ENCODE results near the gene TREX2.

DNA sequence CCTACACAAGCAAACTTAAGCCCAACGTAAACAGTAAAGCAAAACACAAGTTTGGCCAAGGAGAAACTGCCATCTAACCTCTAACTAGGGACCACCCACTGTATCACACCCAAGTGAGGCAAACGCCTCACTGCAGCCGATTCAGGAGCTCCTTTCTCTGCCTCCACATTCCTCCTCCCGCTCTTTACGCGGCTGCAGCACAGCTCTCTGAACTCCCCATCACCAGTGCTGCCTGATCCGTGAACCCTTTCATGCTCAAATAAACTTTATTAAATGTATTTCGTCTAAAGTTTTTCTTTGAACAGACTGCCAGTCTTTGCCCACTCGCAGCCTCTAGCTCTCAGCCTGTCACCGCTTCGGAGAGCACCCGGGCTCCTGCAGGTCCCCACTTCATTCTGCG lies 51.2 kb downstream of the TREX2 start:
- TF ChIP-seq, protein P1, sequence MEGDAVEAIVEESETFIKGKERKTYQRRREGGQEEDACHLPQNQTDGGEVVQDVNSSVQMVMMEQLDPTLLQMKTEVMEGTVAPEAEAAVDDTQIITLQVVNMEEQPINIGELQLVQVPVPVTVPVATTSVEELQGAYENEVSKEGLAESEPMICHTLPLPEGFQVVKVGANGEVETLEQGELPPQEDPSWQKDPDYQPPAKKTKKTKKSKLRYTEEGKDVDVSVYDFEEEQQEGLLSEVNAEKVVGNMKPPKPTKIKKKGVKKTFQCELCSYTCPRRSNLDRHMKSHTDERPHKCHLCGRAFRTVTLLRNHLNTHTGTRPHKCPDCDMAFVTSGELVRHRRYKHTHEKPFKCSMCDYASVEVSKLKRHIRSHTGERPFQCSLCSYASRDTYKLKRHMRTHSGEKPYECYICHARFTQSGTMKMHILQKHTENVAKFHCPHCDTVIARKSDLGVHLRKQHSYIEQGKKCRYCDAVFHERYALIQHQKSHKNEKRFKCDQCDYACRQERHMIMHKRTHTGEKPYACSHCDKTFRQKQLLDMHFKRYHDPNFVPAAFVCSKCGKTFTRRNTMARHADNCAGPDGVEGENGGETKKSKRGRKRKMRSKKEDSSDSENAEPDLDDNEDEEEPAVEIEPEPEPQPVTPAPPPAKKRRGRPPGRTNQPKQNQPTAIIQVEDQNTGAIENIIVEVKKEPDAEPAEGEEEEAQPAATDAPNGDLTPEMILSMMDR (IDR thresholded peaks at IDR 0.05; ENCODE audit: insufficient read depth, low read length) = no peak
- TF ChIP-seq SPI1 (IDR thresholded peaks at IDR 0.05; ENCODE audit: borderline replicate concordance, low read depth) = no peak
- TF ChIP-seq POLR2AphosphoS5 (IDR thresholded peaks at IDR 0.05; ENCODE audit: low read depth) = no peak

Data from HL-60 (cell line).